Placental epithelial cell (primary cell): ENCODE results near the gene PRR14. TPM values are rescaled to one million over a fixed set of nuclear protein-coding genes. Genes with fewer than 3 reads are reported as not detected.

ENCODE experiments used
- small RNA-seq: library from RNA; depleted of rRNA; stranded (forward); fragments of <200 nt; gene quantifications from one replicate; pipeline ENCODE3, GENCODE V24; 2012
- total RNA-seq: library from RNA; depleted of rRNA; stranded (reverse); fragments of >200 nt; gene quantifications from 2 replicates; pipeline ENCODE4 v1.2.3, GENCODE V29; 2012

The PRR14 gene
- total RNA-seq, result 7.9 and 11.3 TPM in 2 replicates

GRCh38 chr16:30650369-30651123 is at the start of gene PRR14:
Gene PRR14, plus strand, starts transcription at chr16:30650960. Its CDS starts 686 bp downstream, at chr16:30651646.

DNA sequence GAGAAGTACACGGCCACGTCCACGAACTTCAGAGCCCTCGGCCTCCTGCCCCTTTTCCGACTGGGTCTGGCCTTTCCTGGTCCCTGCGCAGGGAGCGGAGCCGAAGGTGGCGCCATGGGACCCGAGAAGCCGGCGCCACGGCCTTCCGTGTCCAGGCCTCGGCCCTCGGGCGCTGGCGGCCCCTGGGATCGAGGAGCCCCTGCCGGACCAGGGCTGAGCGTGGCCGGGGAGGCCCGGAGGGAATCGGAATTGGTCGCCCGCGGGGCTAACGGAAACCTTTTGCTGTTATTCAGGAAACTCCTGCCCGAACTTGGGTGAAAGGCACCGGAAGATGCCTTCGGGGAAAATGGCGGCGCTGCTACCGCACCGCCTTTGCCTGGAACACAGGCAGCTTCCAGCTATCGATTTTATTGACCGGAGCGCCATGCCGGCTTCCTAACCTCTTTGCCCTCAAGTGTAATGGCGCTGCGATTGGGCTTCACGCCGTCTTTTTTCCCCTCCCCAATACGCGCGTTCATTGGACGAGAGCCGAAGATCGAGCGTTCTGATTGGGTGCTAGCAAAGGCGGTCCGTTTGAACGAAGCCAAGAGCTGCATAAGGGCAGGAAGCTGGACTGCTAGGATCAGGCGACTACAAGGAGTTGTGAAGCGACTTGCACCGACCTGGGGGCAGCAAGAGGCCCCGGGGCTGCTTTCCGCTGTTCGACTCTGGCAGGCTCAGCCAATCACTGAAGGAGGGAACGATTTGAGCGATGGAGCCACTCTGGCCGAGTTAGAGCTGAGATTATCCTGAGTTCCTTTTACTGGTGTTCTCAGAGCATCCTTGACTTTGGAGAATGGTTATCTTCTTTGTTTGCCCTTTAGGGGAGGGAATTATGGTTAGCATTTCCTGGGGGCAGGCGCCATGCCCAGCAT is 40.6 kb upstream of the PRR14 start, which contains the start of gene ZNF689:
Gene ZNF689 (minus strand): TSS at position 464 of the 914 bp plus-strand sequence. CDS start 348 bp downstream, at position 116.

GRCh38 chr16:30657866-30658730 is 7.3 kb downstream of the PRR14 start, which contains the start of gene FBRS:
Gene FBRS, plus strand, starts transcription at chr16:30658431. Its CDS starts 1,088 bp downstream, at chr16:30659519.

DNA sequence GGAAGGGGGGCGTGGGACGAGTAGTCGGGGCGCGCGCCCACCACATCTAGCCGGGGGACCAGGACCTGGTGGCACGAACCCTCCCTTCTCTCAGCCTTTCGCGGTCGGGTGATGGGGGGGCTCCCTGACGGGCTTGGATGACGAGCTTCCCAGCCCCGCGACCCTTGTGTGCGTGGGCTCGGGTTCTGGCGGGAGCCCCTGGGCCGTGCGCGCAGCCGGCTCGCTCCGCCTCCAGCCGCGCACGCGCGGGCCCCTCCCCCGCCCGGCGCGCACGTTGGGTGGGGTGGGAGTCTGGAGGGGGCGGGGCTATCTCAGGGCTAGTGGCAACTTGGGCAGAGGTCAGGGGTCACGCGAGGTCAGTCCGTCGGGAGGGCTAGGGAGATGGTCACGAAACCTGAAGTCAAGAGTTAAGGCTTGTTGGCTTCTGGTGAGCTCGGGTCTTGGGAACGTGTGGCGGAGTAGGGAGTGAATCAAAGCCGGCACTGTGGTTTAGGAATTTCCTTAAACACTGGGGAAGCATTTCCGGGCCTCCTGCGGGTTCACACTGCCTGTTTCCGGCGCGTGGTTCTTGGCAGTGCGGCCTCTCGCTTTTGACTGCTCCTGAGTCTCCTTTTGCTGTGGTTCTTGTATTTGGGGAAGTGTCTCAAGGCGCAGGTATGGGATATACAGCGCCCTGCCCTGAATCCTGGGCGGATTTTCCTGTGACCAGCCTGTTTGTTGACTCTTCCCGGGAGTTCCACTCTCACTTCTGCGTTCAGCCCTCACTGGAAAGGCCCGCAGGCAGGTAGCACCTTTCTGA is 48.3 kb downstream of the PRR14 start, which contains the start of gene SRCAP:
Gene SRCAP (plus strand): TSS at position 356 of the 799 bp plus-strand sequence. CDS start 1,654 bp downstream, outside the sequence.

Small RNA genes lying within 50 kb of the gene (small RNA-seq; reads per million reads assigned to genes)
- gene AC093249.1 (not detected), gene RNU6-1043P (not detected), gene RNU6-416P (not detected)

Other genes starting within 250 kb of the PRR14 start
- gene ZNF771, start 243.4 kb upstream of the PRR14 start, total RNA-seq, result 7.1 and 11.8 TPM in 2 replicates
- gene DCTPP1, start 220.9 kb upstream of the PRR14 start, total RNA-seq, result 13.0 and 15.4 TPM in 2 replicates
- gene SEPHS2, start 205.1 kb upstream of the PRR14 start, total RNA-seq, result 7.4 and 8.6 TPM in 2 replicates
- gene ITGAL, start 178.2 kb upstream of the PRR14 start, total RNA-seq, result not detected in 2 replicates
- gene ZNF768, start 124.4 kb upstream of the PRR14 start, total RNA-seq, result 28.7 and 36.7 TPM in 2 replicates
- gene ZNF747, start 116.1 kb upstream of the PRR14 start, total RNA-seq, result 21.5 and 25.1 TPM in 2 replicates
- 6.6 and 7.5 TPM in 2 replicates for gene ZNF764, start 92.6 kb upstream of the PRR14 start, total RNA-seq
- 5.1 and 14.5 TPM in 2 replicates for gene ZNF688, start 79.2 kb upstream of the PRR14 start, total RNA-seq
- 9.2 and 14.1 TPM in 2 replicates for gene ZNF785, start 65.3 kb upstream of the PRR14 start, total RNA-seq
- 5.9 and 10.7 TPM in 2 replicates for gene ZNF689, start 40.6 kb upstream of the PRR14 start, total RNA-seq
- 31.6 and 47.1 TPM in 2 replicates for gene FBRS, start 7.5 kb downstream of the PRR14 start, total RNA-seq
- gene SRCAP, start 48.2 kb downstream of the PRR14 start, total RNA-seq, result 25.1 and 38.8 TPM in 2 replicates
- gene PHKG2, start 97.5 kb downstream of the PRR14 start, total RNA-seq, result 28.4 and 30.2 TPM in 2 replicates
- 2.7 and 3.0 TPM in 2 replicates for gene CFAP119, start 111.1 kb downstream of the PRR14 start, total RNA-seq
- 67.5 and 76.0 TPM in 2 replicates for gene RNF40, start 111.4 kb downstream of the PRR14 start, total RNA-seq
- 21.7 and 22.4 TPM in 2 replicates for gene ZNF629, start 136.2 kb downstream of the PRR14 start, total RNA-seq
- gene BCL7C, start 243.1 kb downstream of the PRR14 start, total RNA-seq, result 42.0 and 53.0 TPM in 2 replicates
- gene CTF1, start 245.7 kb downstream of the PRR14 start, total RNA-seq, result 4.9 and 7.5 TPM in 2 replicates